ENCODE measurements around the gene SNX1. TPM values are rescaled to one million over a fixed set of nuclear protein-coding genes. Genes with fewer than 3 reads are reported as not detected.

SNX1 gene
- total RNA-seq, 4 donors from 2014 or later: 112 to 125 (median 118) TPM

GRCh38 chr15:64180235-64180824 lies 84.5 kb downstream of the SNX1 start:
- TF ChIP-seq CTCF (IDR thresholded peaks at IDR 0.05; ENCODE audit: low read depth): no peak

GRCh38 chr15:64182859-64183370 lies 87.1 kb downstream of the SNX1 start:
- TF ChIP-seq CTCF (IDR thresholded peaks at IDR 0.05; ENCODE audit: low read depth): no peak

- TF ChIP-seq CTCF (IDR thresholded peaks at IDR 0.05; ENCODE audit: low read depth): no peak
Measured at GRCh38 chr15:64185146-64185911, 89.5 kb downstream of the SNX1 start.

GRCh38 chr15:64187396-64188191 lies 91.8 kb downstream of the SNX1 start:
- TF ChIP-seq CTCF (IDR thresholded peaks at IDR 0.05; ENCODE audit: low read depth): no peak

Small RNAs within 50 kb of the gene (small RNA-seq; reads per million reads assigned to genes)
- 0.49 reads per million for gene RF00019

Other genes starting within 250 kb of the SNX1 start
- 100 to 1,000 TPM in 1 of 4 donors, 10 to 100 TPM in 3; 15.5 to 112 (median 57.5) TPM for gene DAPK2, start 49.5 kb upstream of the SNX1 start, total RNA-seq
- 100 to 1,000 TPM in 1 of 4 donors, 10 to 100 TPM in 3; 40.3 to 162 (median 55.5) TPM for gene CIAO2A, start 2.1 kb upstream of the SNX1 start, total RNA-seq
- 1 to 10 TPM in 1 of 4 donors, under 1 TPM in 2, not detected in 1; 0.22 to 1.0 (median 0.75) TPM for gene SNX22, start 55.7 kb downstream of the SNX1 start, total RNA-seq
- 100 to 1,000 TPM; 224 to 292 (median 246) TPM for gene PPIB, start 67.0 kb downstream of the SNX1 start, total RNA-seq

Measured in subcutaneous adipose tissue (tissue), 4 donors.